ENCODE data around the gene UBAC1. TPM values are rescaled to one million over a fixed set of nuclear protein-coding genes. Genes with fewer than 3 reads are reported as not detected.

UBAC1 gene, protein sequence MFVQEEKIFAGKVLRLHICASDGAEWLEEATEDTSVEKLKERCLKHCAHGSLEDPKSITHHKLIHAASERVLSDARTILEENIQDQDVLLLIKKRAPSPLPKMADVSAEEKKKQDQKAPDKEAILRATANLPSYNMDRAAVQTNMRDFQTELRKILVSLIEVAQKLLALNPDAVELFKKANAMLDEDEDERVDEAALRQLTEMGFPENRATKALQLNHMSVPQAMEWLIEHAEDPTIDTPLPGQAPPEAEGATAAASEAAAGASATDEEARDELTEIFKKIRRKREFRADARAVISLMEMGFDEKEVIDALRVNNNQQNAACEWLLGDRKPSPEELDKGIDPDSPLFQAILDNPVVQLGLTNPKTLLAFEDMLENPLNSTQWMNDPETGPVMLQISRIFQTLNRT
- polyA plus RNA-seq (2013): 32.9 TPM

DNA sequence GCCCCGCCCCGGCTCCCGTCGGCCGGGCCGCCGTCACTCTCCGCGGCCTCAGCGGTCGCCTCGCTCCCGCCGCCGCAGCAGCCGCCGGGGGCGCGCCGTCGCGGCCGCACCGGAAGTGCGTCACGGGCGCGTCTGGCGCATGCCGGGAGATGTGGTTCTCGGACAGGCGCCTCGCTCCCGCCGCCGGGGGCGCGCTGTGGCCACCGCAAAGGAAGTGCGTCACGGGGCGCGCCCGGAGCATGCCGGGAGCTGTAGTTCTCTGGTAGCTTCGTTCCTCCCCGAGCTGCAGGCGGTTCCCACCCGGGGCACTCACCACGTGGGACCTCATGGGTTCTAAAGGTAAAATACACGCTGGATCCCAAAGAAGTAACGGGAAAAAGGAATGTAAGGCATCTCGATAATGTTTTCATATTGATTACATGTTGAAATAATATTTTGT, at the start of gene UBAC1:
Gene UBAC1, minus strand, starts transcription at position 97 of the 439 bp plus-strand sequence. CDS start 211 bp downstream, outside the sequence.
- ChIA-PET CTCF (interaction anchor here (0.9 to 1.2 kb wide), 2 partner anchors 93 to 102 kb away, joined by 3 read pairs; no protein-coding TSS in a partner anchor), POLR2A (no interaction called here)
- peak; percentile 96 to 98 (median 98) for DNase-seq
- H3K27me3 ChIP-seq (replicated peaks in 2 of 5; ENCODE audit: control insufficient read depth in 4 of 5, insufficient read depth in 5 of 5, low read length in 4 of 5): no peaks in the 10 kb centered on the region
- no peaks in the 10 kb centered on the region for H3K9me3 ChIP-seq (ENCODE audit: control extremely low read depth in 1 of 5, control insufficient read depth in 4 of 5, insufficient read depth in 2 of 5, low read depth in 1 of 5, low read length in 4 of 5)
- H3K36me3 ChIP-seq (ENCODE audit: control insufficient read depth in 4 of 4, insufficient read depth in 4 of 4, low read length in 3 of 4): no peaks in the 10 kb centered on the region
- H3K4me3 ChIP-seq (ENCODE audit: control insufficient read depth in 1 of 7, extremely low read depth in 1 of 7, insufficient read depth in 4 of 7, low read depth in 2 of 7, low read length in 6 of 7): peak within 1 kb of the TSS; percentile 73 to 90 (median 78)
- H3K4me1 ChIP-seq (ENCODE audit: control extremely low read depth in 1 of 4, control insufficient read depth in 4 of 4, insufficient read depth in 4 of 4, low read length in 3 of 4): peaks cover 14 to 64% (median 58%) of the 10 kb centered on the region in 4 experiments
- WGBS (ENCODE audit: insufficient coverage): 0% methylated on average over 49 of the region's 53 CpGs
- peak within 1 kb of the TSS in 1 of 2 experiments; percentile 79 for H3K27ac ChIP-seq (ENCODE audit: insufficient read depth in 1 of 2, low read depth in 1 of 2, low read length in 2 of 2, poor library complexity in 1 of 2, severe bottlenecking in 2 of 2)

DNA sequence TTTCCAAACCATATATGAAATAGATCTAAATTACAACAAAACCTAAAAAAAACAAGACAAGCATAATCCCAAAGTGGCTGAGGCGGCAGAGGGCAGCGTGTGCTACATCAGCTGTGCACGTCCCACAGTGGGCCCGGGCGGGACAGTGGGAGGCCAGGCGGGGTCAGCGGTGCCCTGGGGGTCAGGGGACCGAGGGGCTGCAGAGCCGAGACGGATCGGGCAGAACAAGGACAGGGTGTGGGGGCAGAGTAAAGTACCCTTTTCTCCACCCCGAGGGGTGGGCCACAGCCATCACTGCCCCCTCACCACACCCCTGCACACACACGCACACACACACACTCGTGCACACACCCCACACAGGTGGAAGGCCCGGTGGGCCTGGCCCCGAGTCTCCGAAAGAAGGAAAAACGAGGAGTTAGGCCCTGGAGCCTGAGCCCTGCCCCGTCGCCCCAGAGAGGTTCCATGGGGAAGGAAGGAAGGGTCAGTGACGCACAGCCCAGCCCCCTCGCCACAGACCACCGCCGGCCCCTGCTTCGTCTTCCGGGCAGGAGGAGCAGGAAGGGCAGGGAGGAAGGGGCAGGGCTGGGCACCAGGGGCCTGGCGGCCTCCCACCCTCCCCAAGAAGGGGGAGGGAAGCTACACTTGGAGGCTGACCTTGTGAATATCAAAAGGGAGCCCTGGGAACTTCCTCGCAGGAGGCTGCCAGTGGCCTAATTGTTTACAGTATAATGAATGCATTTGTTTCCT, 49.6 kb upstream of the UBAC1 start:
- peaks cover 0 to 37% (median 11%) of the 10 kb centered on the region in 4 experiments for H3K36me3 ChIP-seq (ENCODE audit: control insufficient read depth in 4 of 4, insufficient read depth in 4 of 4, low read length in 3 of 4)
- DNase-seq: no peak
- H3K4me1 ChIP-seq (ENCODE audit: control extremely low read depth in 1 of 4, control insufficient read depth in 4 of 4, insufficient read depth in 4 of 4, low read length in 3 of 4): no peaks in the 10 kb centered on the region
- WGBS (ENCODE audit: insufficient coverage): 89% methylated on average over 14 of the region's 28 CpGs
- CTCF ChIA-PET: no interaction called here
- H3K9me3 ChIP-seq (ENCODE audit: control extremely low read depth in 1 of 5, control insufficient read depth in 4 of 5, insufficient read depth in 2 of 5, low read depth in 1 of 5, low read length in 4 of 5): no peaks in the 10 kb centered on the region
- H3K27ac ChIP-seq (ENCODE audit: insufficient read depth in 1 of 2, low read depth in 1 of 2, low read length in 2 of 2, poor library complexity in 1 of 2, severe bottlenecking in 2 of 2): no peak overlapping the region
- H3K27me3 ChIP-seq (replicated peaks in 2 of 5; ENCODE audit: control insufficient read depth in 4 of 5, insufficient read depth in 5 of 5, low read length in 4 of 5): no peaks in the 10 kb centered on the region
- POLR2A ChIA-PET: no interaction called here
- no peak overlapping the region for H3K4me3 ChIP-seq (ENCODE audit: control insufficient read depth in 1 of 7, extremely low read depth in 1 of 7, insufficient read depth in 4 of 7, low read depth in 2 of 7, low read length in 6 of 7)

DNA sequence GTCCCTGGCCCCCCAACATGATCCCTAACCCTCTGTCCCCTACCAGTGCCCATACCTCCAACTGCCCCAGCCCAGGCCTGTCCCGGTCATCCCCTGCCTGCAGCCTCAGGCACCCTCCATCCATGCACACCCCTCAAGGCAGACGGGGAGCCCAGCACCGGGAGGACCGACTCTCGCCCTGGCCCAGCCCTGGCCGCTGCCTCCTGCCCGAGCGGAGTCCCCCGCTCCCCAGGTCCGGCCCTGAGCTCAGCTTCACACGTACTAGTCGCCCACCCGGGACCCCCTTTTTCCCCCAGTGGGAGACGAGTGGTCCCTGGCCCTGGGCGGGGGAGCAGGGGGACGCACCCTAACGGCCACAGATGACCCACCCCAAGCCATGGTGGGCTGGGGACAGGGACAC, 49.0 kb upstream of the UBAC1 start:
- Histone ChIP-seq H3K27me3 (replicated peaks in 2 of 5; ENCODE audit: control insufficient read depth in 4 of 5, insufficient read depth in 5 of 5, low read length in 4 of 5) (no peaks in the 10 kb centered on the region), H3K27ac (ENCODE audit: insufficient read depth in 1 of 2, low read depth in 1 of 2, low read length in 2 of 2, poor library complexity in 1 of 2, severe bottlenecking in 2 of 2) (no peak overlapping the region), H3K4me1 (ENCODE audit: control extremely low read depth in 1 of 4, control insufficient read depth in 4 of 4, insufficient read depth in 4 of 4, low read length in 3 of 4) (no peaks in the 10 kb centered on the region), H3K36me3 (ENCODE audit: control insufficient read depth in 4 of 4, insufficient read depth in 4 of 4, low read length in 3 of 4) (peaks cover 0 to 36% (median 11%) of the 10 kb centered on the region in 4 experiments), H3K9me3 (ENCODE audit: control extremely low read depth in 1 of 5, control insufficient read depth in 4 of 5, insufficient read depth in 2 of 5, low read depth in 1 of 5, low read length in 4 of 5) (no peaks in the 10 kb centered on the region), H3K4me3 (ENCODE audit: control insufficient read depth in 1 of 7, extremely low read depth in 1 of 7, insufficient read depth in 4 of 7, low read depth in 2 of 7, low read length in 6 of 7) (no peak overlapping the region)
- CTCF ChIA-PET: no interaction called here
- DNase-seq: no peak
- POLR2A ChIA-PET: no interaction called here
- WGBS (ENCODE audit: insufficient coverage): 98% methylated on average over 17 of the region's 17 CpGs

DNA sequence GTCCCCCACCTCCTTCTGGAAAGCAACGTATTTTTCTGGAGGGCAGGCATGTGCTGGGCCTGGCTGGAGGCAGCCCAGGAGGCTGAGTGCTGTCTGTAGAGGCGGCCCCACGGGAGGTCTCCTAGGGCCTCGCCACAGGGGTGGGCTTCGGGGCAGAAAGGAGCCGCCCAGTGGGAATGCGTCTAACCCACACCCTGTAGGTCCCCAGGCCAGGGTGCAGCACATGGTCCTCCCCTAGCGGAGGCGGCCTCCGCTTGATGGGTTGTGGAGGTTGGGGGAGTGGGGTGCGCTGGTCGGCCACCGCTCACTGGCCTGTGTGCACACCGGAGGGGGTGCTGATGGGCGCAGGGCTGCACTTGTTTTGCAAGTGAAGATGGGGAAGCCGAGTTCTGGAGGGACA, 48.3 kb upstream of the UBAC1 start:
- DNase-seq: no peak
- WGBS (ENCODE audit: insufficient coverage): 99% methylated on average over 9 of the region's 16 CpGs
- Histone ChIP-seq H3K4me3 (ENCODE audit: control insufficient read depth in 1 of 7, extremely low read depth in 1 of 7, insufficient read depth in 4 of 7, low read depth in 2 of 7, low read length in 6 of 7) (no peak overlapping the region), H3K36me3 (ENCODE audit: control insufficient read depth in 4 of 4, insufficient read depth in 4 of 4, low read length in 3 of 4) (peaks cover 0 to 36% (median 11%) of the 10 kb centered on the region in 4 experiments), H3K27ac (ENCODE audit: insufficient read depth in 1 of 2, low read depth in 1 of 2, low read length in 2 of 2, poor library complexity in 1 of 2, severe bottlenecking in 2 of 2) (no peak overlapping the region), H3K4me1 (ENCODE audit: control extremely low read depth in 1 of 4, control insufficient read depth in 4 of 4, insufficient read depth in 4 of 4, low read length in 3 of 4) (no peaks in the 10 kb centered on the region), H3K27me3 (replicated peaks in 2 of 5; ENCODE audit: control insufficient read depth in 4 of 5, insufficient read depth in 5 of 5, low read length in 4 of 5) (no peaks in the 10 kb centered on the region), H3K9me3 (ENCODE audit: control extremely low read depth in 1 of 5, control insufficient read depth in 4 of 5, insufficient read depth in 2 of 5, low read depth in 1 of 5, low read length in 4 of 5) (no peaks in the 10 kb centered on the region)
- POLR2A ChIA-PET: no interaction called here
- CTCF ChIA-PET: no interaction called here

DNA sequence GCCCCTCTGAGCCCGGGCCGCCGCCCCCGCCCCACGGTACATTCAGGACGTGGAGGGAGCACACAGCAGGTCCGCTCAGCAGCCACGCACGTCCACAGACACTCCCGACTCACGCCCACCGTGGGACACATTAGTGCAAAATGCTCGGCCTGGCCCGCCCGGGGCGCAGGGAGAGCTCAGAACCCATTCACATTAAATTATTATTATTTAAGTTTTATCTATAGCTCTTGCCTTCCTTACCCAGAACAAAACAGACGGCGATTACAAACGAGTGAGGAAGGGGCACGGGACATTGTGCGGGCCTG, 47.5 kb upstream of the UBAC1 start:
- no peak for DNase-seq
- no peaks in the 10 kb centered on the region for H3K9me3 ChIP-seq (ENCODE audit: control extremely low read depth in 1 of 5, control insufficient read depth in 4 of 5, insufficient read depth in 2 of 5, low read depth in 1 of 5, low read length in 4 of 5)
- H3K4me1 ChIP-seq (ENCODE audit: control extremely low read depth in 1 of 4, control insufficient read depth in 4 of 4, insufficient read depth in 4 of 4, low read length in 3 of 4): peaks cover 0 to under 1% (median 0%) of the 10 kb centered on the region in 4 experiments
- ChIA-PET CTCF (interaction anchor here (1.0 kb wide), 1 partner anchor 81 kb away, joined by 3 read pairs; no protein-coding TSS in a partner anchor), POLR2A (no interaction called here)
- no peaks in the 10 kb centered on the region for H3K27me3 ChIP-seq (replicated peaks in 2 of 5; ENCODE audit: control insufficient read depth in 4 of 5, insufficient read depth in 5 of 5, low read length in 4 of 5)
- no peak overlapping the region for H3K27ac ChIP-seq (ENCODE audit: insufficient read depth in 1 of 2, low read depth in 1 of 2, low read length in 2 of 2, poor library complexity in 1 of 2, severe bottlenecking in 2 of 2)
- WGBS (ENCODE audit: insufficient coverage): 89% methylated on average over 6 of the region's 21 CpGs
- H3K36me3 ChIP-seq (ENCODE audit: control insufficient read depth in 4 of 4, insufficient read depth in 4 of 4, low read length in 3 of 4): peaks cover 0 to 36% (median 11%) of the 10 kb centered on the region in 4 experiments
- no peak overlapping the region for H3K4me3 ChIP-seq (ENCODE audit: control insufficient read depth in 1 of 7, extremely low read depth in 1 of 7, insufficient read depth in 4 of 7, low read depth in 2 of 7, low read length in 6 of 7)

DNA sequence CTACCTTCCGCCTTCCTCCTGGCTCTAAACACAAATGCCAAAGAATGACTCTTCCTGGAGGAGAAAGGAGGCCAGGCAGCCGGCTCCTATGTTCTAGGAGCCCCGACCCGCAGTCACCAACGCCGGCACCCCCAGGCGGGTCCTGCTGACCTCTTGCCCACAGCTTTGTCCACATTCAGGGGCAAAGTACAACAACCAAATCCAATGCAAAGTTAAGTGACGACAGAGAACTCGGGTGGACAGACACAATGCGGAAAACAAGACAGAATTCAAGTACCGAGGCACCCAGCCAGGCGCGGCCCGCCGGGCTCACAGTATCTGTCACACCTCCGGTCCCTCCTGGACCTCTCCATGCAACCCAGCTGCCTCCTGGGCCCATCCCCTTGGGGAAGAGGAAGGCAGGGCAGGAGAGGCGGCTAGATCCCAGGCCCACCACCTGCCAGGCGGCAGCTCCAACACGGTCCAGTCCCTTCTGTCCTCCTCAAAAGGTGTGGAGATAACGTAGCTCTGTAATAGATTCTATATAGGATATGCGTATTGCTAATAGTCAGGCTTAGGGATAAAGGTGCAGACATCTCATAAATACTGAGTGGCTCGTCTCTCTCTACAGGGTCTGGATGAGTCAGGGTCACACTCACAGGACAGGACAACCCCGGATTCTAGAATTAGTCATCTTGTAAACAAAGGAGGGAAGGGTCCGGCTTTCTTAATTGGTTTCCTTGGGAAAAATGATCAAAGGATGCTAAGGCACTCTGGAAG, 46.9 kb upstream of the UBAC1 start:
- H3K4me3 ChIP-seq (ENCODE audit: control insufficient read depth in 1 of 7, extremely low read depth in 1 of 7, insufficient read depth in 4 of 7, low read depth in 2 of 7, low read length in 6 of 7): no peak overlapping the region
- H3K36me3 ChIP-seq (ENCODE audit: control insufficient read depth in 4 of 4, insufficient read depth in 4 of 4, low read length in 3 of 4): peaks cover 0 to 35% (median 8%) of the 10 kb centered on the region in 4 experiments
- CTCF ChIA-PET: interaction anchor here (1.0 kb wide), 1 partner anchor 82 kb away, joined by 3 read pairs; no protein-coding TSS in a partner anchor
- H3K9me3 ChIP-seq (ENCODE audit: control extremely low read depth in 1 of 5, control insufficient read depth in 4 of 5, insufficient read depth in 2 of 5, low read depth in 1 of 5, low read length in 4 of 5): no peaks in the 10 kb centered on the region
- WGBS (ENCODE audit: insufficient coverage): 92% methylated on average over 16 of the region's 24 CpGs
- H3K4me1 ChIP-seq (ENCODE audit: control extremely low read depth in 1 of 4, control insufficient read depth in 4 of 4, insufficient read depth in 4 of 4, low read length in 3 of 4): peaks cover 0 to 4% (median 0%) of the 10 kb centered on the region in 4 experiments
- POLR2A ChIA-PET: no interaction called here
- no peak for DNase-seq
- H3K27me3 ChIP-seq (replicated peaks in 2 of 5; ENCODE audit: control insufficient read depth in 4 of 5, insufficient read depth in 5 of 5, low read length in 4 of 5): no peaks in the 10 kb centered on the region
- no peak overlapping the region for H3K27ac ChIP-seq (ENCODE audit: insufficient read depth in 1 of 2, low read depth in 1 of 2, low read length in 2 of 2, poor library complexity in 1 of 2, severe bottlenecking in 2 of 2)

All from common myeloid progenitor, CD34-positive (primary cell).